Mammary epithelial cell (primary cell): ENCODE results near the gene CACNA2D1.

ENCODE experiments used
- CTCF ChIP-seq, 2 donors: IDR thresholded peaks in 1 of 2; conservative IDR thresholded peaks in 1 of 2; 2 replicates each; pipeline ENCODE4 v1.5.1; 2011 to 2012; ENCODE audit warnings: inconsistent platforms in 2 of 2, low read length in 2 of 2, mild to moderate bottlenecking in 2 of 2, control low read depth in 1 of 2, low read depth in 1 of 2; ENCODE audit not compliant: insufficient read depth in 1 of 2; ENCODE audit errors: extremely low read depth in 1 of 2
- EZH2 ChIP-seq: IDR thresholded peaks from 2 replicates; pipeline ENCODE4 v1.6.1; 2012; ENCODE audit warnings: low read length, inconsistent platforms, borderline replicate concordance

- TF ChIP-seq EZH2, result no peak
- no peak for TF ChIP-seq CTCF (conservative IDR thresholded peaks at IDR 0.05 in 1 of 2, IDR thresholded peaks at IDR 0.05 in 1 of 2; ENCODE audit: extremely low read depth in 1 of 2, insufficient read depth in 1 of 2, low read depth in 1 of 2, low read length in 2 of 2)
These were observed 404.0 kb downstream of the CACNA2D1 start for GRCh38 chr7:82039621-82040020.
